GM19238 (cell line): ENCODE data around the gene TM9SF2.

ENCODE experiments used
- DNase-seq: peaks from one replicate; pipeline ENCODE4 v3.0.0; 2011; ENCODE audit warnings: low spot score; ENCODE audit not compliant: insufficient read length

The TM9SF2 gene

GRCh38 chr13:99495466-99496183 lies 5.6 kb upstream of the TM9SF2 start:
- no peak for DNase-seq

DNA sequence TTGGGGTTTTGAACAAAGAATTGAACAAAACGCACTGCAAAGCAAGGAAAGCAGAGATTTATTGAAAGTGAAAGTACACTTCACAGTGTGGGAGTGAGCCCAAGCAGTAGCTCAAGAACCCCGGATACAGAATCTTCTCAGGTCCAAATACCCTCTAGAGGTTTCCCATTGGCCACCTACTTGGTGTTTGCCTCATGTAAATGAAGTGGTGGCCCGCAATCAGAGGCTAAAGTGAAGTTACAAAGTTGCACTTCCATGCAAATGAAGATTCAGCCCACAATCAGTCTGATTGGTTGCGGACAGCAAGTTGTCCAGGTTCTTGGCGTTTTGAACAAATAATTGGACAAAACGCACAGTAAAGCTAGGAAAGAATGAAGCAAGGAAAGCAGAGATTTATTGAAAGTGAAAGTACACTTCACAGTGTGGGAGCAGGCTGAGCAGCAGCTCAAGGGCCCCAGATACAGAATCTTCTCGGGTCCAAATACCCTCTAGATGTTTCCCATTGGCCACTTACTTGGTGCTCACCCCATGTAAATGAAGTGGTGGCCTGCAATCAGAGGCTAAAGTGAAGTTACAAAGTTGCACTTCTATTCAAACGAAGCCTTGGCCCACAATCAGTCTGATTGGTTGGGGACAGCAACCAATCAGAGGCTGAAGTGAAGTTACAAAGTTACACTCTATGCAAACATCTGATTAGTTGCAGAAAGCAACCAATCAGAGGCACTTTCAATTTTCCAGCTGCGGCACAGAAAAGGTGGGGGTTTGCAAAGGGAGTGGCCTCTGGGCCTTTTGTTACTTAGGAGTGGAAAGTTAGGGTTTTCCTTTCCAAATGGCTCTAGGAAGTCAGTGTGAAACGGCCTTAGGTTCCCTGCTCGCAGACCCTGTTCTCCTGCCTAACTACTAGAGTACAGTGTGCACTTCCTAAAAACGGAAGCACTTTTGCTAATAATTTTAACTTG lies 4.8 kb upstream of the TM9SF2 start:
- DNase-seq: no peak

DNA sequence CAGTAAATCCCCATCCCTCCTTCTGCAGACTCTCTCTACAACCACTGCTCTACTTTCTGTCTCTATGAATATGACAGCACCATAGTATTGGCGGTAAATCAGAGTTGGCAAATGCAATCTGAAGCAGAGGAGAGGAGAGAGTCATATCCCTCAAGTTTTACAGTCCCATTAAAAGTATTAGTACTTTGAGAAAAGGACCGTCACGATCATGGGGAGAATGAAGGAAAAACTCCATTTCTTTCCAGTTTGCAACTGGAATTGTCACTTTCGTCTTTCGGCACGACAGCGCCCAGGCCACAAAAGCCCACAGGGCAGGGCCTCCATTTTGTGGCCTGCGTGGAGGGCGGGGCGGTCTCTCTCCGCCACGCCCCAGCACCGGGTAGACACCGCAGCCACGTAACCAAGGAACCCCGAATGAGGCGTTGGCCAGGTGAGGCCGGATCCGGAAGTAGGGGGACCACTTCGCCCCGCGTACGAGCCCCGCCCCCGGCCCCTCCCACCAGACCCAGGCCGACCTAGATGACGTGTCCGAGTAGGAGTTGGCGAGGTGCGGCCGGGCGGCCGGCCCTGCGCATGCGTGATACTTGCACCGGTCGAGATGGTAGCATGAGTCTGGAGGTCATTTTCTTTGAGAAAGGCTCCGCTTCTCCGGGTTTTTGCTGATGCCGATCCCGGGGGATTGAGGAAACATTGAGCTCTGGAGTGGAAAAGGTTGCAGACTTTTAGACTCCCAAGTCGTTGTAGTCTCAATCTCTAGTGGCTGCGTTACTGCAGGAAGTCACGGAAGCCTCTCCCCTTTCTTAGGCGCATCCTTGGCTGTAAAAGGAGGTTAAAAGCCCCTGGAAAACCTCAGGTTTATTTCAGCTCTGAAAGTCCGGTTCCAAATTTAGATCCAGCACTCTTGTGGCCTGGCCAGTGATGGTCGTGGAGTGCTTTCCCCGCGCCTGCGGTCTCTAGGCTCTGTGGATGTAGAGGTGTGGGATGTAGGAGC lies 2.8 kb upstream of the TM9SF2 start:
- peak; percentile 82 for DNase-seq

DNA sequence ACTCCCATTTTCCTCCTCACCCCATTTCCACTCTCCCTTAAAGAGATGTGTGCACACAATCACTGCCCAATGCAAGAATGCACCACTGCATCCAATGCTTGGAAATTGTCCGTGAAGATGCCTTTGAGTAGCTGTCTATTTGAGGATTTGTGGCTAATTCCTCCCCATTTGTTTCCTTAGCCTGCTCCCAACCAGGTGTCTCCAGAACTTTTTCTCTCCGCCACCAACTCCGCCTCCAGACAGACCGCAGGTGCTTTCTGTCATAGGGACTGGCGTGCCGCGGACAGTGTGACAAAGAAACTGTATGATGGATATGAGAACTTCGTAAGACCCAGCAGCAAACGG lies 461 bp upstream of the TM9SF2 start:
- no peak for DNase-seq

DNA sequence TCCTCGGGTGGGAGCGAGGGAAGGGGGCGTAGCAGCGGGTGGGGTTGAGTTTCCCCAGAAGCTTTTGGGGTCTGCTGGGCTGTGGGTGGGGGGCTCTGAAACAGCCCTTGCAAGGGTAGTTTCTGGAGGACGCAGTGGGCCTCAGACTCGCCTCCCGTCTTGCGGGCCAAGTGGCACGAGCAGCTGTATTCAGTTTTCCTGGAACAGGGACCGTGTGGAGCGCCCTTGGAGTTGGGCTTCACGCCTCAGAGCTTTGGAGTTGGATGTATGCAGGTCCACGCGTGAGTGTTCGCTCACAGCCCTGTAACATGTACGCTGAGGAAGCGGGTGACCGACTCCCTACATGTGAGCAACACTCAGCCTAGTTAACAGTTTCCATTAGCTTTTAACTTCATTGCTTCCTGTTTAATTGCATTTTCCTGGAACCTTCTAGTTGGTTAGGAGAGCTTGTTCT lies 603 bp downstream of the TM9SF2 start:
- DNase-seq: no peak

GRCh38 chr13:99505814-99506269 lies 4.6 kb downstream of the TM9SF2 start:
- DNase-seq: no peak

GRCh38 chr13:99506634-99507033 lies 5.4 kb downstream of the TM9SF2 start:
- peak; percentile 19 for DNase-seq

DNA sequence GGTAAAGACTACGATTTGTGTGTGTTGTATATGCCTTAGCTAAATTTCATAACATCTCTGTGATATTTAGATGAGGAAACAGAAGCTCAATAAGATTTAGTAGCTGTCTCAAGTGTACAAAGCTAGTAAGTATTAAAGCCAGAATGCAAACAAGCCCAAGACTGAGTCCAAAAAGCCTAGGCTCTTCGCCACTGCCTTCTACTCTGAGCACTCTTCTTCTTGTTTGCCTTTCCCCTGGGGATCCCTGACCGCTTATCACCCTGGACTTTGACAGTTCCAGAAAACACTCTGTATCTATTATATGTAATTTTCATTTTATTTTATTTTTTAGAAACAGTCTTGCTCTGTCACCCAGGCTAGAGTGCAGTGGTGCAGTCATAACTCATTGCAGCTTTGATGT lies 5.8 kb downstream of the TM9SF2 start:
- DNase-seq: no peak

DNA sequence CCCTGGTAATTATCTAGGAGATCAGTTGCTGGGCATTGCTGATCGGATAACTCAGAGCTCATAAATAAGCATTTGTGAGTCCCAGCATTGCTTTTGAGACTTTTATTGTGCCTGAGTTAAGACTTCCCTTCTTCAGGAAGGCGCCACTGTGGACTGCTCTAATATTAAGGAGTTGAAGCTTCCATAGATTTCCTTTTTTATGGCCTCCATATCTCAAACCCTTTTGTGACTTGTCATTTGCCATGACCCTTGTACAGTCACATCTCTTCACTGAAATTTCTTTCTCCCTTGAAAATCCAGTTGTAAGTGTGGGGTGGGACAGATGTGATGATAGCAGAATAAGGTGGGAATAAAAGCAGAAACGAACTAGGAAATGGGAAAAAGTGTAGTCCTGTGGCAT lies 6.3 kb downstream of the TM9SF2 start:
- no peak for DNase-seq

GRCh38 chr13:99507986-99508385 lies 6.7 kb downstream of the TM9SF2 start:
- DNase-seq: no peak

DNA sequence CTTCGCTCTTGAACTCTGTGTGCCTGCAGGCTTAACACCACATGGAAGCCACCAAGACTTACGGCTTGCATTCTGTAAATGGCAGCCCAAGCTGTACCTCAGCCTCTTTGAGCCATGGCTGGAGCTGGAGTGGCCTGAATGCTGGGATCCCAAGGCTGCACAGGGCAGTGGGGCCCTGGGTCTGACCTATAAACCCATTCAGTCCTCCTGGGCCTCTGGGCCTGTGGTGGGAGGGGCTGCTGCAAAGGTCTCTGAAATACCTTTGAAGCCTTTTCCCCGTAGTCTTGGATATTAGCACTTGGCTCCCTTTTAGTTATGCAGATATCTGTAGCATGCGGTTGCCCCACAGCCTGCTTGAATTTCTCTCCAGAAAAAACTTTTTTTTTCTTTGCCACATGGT lies 8.2 kb downstream of the TM9SF2 start:
- DNase-seq: no peak

DNA sequence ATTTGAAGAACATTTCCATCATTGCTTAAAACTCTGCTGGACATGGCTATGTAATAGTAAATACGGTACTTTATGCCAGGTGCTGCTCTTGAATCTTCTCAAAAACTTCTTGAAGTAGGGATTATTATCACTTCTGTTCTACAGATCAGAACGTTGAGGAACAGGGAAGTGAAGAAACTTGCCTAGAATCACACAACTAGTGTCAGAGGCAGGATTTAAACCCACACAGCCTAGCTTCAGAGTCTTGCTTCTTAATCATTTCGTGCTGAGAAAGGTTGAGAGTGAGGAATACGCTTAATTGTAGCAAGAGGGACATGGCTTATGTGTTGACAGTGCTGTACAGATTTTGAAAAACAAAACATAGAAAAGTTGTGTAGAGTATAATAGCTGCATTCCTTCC lies 13.5 kb downstream of the TM9SF2 start:
- DNase-seq: no peak

GRCh38 chr13:99516153-99516929 lies 15.1 kb downstream of the TM9SF2 start:
- no peak for DNase-seq

- DNase-seq: no peak
These were observed 16.3 kb downstream of the TM9SF2 start for GRCh38 chr13:99517577-99517976.

- DNase-seq: no peak
These were observed 16.7 kb downstream of the TM9SF2 start for GRCh38 chr13:99517984-99518383.

DNA sequence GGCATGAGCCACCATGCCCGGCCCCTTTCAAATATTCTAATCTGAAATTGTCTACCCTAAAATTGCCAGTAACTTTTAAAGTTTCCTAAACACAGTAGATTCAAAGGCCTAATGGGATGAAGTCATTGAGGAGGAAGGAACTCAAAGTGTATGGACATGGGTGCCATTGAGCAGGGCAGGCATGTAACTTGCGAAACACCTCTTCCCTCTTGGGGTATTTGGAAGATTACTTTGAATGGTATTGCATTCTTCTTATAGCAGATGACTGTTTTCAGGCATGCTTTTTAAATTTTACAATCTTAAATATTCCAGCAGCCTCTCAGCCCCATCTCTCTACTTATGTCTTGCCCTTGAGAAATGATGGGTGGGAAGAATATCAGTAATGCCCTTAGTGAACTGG lies 21.0 kb downstream of the TM9SF2 start:
- no peak for DNase-seq

GRCh38 chr13:99523838-99524237 lies 22.6 kb downstream of the TM9SF2 start:
- no peak for DNase-seq

GRCh38 chr13:99525967-99526366 lies 24.7 kb downstream of the TM9SF2 start:
- DNase-seq: no peak

DNA sequence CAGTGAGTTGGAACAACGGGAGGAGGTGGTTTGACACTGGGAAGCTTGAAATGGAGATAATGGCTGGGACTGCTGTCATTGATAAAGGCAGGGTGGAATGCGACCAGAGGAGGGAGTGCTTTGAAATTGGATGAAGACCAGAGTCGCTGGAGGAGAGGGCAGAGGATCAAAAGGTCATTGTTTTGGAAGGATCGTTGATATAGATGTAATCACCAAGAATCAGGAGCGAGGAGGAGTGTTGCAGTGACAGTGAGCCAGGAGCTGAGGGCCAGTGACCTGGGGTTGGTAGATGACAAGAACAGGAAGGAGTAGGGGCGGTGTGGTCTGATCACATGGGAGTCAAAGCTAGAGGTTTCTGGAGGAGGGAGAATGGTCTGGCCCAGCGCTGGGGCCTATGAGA lies 25.3 kb downstream of the TM9SF2 start:
- DNase-seq: no peak

GRCh38 chr13:99527301-99527700 lies 26.0 kb downstream of the TM9SF2 start:
- no peak for DNase-seq

- no peak for DNase-seq
These were observed 27.3 kb downstream of the TM9SF2 start for GRCh38 chr13:99528547-99528946.
